ENCODE data around the gene SLC4A4.

DNA sequence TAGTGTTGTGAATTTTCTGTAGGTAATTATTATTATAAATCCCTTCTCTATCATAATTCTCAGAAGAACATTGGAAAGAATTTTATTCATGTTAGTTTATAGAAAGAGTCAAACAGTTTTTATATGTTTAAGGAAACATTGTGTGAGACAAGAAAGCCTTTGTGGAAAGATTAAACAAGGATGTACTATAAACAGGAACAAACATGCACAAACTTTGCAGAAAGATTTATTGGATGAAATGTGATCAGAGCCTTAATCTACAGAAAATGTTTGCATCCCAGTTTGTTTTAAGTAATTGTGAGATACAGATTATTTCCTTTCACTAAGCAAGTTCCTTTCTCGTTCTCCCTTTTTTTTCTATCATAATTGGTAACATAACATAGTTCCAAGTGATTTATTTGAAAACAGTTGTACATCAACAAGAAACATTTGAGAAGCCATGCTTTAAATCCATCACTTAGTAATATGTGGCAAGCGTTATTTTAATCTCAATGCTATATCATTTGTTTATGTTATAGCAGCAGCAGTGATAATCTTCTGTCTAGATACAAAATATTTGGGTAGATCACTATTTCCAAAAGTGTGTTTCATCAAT is 129.4 kb downstream of the SLC4A4 start:
- TF ChIP-seq, protein P1, sequence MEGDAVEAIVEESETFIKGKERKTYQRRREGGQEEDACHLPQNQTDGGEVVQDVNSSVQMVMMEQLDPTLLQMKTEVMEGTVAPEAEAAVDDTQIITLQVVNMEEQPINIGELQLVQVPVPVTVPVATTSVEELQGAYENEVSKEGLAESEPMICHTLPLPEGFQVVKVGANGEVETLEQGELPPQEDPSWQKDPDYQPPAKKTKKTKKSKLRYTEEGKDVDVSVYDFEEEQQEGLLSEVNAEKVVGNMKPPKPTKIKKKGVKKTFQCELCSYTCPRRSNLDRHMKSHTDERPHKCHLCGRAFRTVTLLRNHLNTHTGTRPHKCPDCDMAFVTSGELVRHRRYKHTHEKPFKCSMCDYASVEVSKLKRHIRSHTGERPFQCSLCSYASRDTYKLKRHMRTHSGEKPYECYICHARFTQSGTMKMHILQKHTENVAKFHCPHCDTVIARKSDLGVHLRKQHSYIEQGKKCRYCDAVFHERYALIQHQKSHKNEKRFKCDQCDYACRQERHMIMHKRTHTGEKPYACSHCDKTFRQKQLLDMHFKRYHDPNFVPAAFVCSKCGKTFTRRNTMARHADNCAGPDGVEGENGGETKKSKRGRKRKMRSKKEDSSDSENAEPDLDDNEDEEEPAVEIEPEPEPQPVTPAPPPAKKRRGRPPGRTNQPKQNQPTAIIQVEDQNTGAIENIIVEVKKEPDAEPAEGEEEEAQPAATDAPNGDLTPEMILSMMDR (IDR thresholded peaks at IDR 0.05; ENCODE audit: poor library complexity): no peak
- TF ChIP-seq EZH2 (IDR thresholded peaks at IDR 0.05; ENCODE audit: borderline replicate concordance): no peak
